Transverse colon (tissue), 4 donors: ENCODE data around the gene DAGLB. TPM values are rescaled to one million over a fixed set of nuclear protein-coding genes. Genes with fewer than 3 reads are reported as not detected.
A peak's percentile ranks its signal among the peaks of the same experiment; 100 is the strongest.

Source experiments
- DNase-seq: peaks from one replicate; pipeline ENCODE4 v3.0.0-alpha.2; 2019
- H3K27ac ChIP-seq, 4 donors: fragments of 200-600 bp; sonication (generic); 2 replicates each; pipeline ENCODE4 v1.5.1; 2016 to 2018; ENCODE audit warnings: inconsistent platforms in 4 of 4
- H3K27me3 ChIP-seq: fragments of 200-600 bp; sonication (generic); 2 replicates; pipeline ENCODE4 v1.5.1; 2017; ENCODE audit warnings: inconsistent platforms
- H3K36me3 ChIP-seq, 4 donors: fragments of 200-600 bp; sonication (generic); 2 replicates each; pipeline ENCODE4 v1.5.1; 2017 to 2019; ENCODE audit warnings: inconsistent platforms in 4 of 4
- H3K4me1 ChIP-seq, 4 donors: fragments of 200-600 bp; sonication (generic); 2 replicates each; pipeline ENCODE4 v1.5.1; 2017 to 2020; ENCODE audit warnings: inconsistent platforms in 4 of 4
- H3K4me3 ChIP-seq, 4 donors: fragments of 200-600 bp; sonication (generic); 1 replicate in 1 of 4; 2 replicates in 3 of 4; pipeline versions ENCODE4 v1.5.1 to v1.6.1; 2017 to 2019; ENCODE audit warnings: inconsistent platforms in 4 of 4
- H3K9me3 ChIP-seq, 2 donors: fragments of 200-600 bp; sonication (generic); 2 replicates each; pipeline ENCODE4 v1.5.1; 2017 to 2019; ENCODE audit warnings: inconsistent platforms in 2 of 2
- EP300 ChIP-seq: sonication (generic); formaldehyde crosslinking; IDR thresholded peaks from one replicate; pipeline ENCODE4 v1.6.1; 2017; ENCODE audit warnings: antibody characterized with exemption, low read depth
- POLR2A ChIP-seq: fragments of 450-650 bp; IDR thresholded peaks from one replicate; pipeline ENCODE4 v1.6.1; 2016; ENCODE audit warnings: antibody characterized with exemption, mild to moderate bottlenecking, moderate library complexity
- POLR2AphosphoS5 ChIP-seq, 3 donors: sonication (generic); formaldehyde crosslinking; IDR thresholded peaks; one replicate each; pipeline ENCODE4 v1.6.1; 2016; ENCODE audit warnings: antibody characterized with exemption in 3 of 3
- WGBS, 2 donors: methylation state at CpG; one replicate each; pipeline ENCODE4 v1.1.5; 2018; ENCODE audit warnings: low coverage in 1 of 2; 5-methylcytosine and 5-hydroxymethylcytosine counted together
- in situ Hi-C, 4 donors: fragments of 200-750 bp; cut with MboI; loops; one replicate each; pipeline versions ENCODE4 v1.15.0 to v1.15.1; 2017; ENCODE audit warnings: low sequenced_read_pairs in 3 of 4, low pct_ligation_motif_present in 1 of 4, low pct_unique_long_range_greater_than_20kb in 1 of 4
- intact Hi-C: fragments of 100-400 bp; cut with DNase I; formaldehyde crosslinking; loops from one replicate; pipeline ENCODE4 v1.15.1; 2023; ENCODE audit warnings: low total_unique reads
- total RNA-seq, 4 donors: library from RNA; depleted of rRNA; stranded (reverse); fragments of >200 nt; gene quantifications; one replicate each; pipeline ENCODE4 v1.1.0, GENCODE V29; 2016
- TF ChIP-seq, protein P1 (sequence below), 5 experiments: fragments of 200-600 bp in 3 of 5; fragments of 450-650 bp in 2 of 5; sonication (generic) in 3 of 5; IDR thresholded peaks; 1 replicate in 2 of 5; 2 replicates in 3 of 5; pipeline ENCODE4 v1.5.1; 2016 to 2017; ENCODE audit warnings: antibody characterized with exemption in 5 of 5, inconsistent platforms in 3 of 5, mild to moderate bottlenecking in 2 of 5, moderate library complexity in 1 of 5

The DAGLB gene
- total RNA-seq, 4 donors from 2014 or later, result 5.2 to 59.1 (median 24.3) TPM

DNA sequence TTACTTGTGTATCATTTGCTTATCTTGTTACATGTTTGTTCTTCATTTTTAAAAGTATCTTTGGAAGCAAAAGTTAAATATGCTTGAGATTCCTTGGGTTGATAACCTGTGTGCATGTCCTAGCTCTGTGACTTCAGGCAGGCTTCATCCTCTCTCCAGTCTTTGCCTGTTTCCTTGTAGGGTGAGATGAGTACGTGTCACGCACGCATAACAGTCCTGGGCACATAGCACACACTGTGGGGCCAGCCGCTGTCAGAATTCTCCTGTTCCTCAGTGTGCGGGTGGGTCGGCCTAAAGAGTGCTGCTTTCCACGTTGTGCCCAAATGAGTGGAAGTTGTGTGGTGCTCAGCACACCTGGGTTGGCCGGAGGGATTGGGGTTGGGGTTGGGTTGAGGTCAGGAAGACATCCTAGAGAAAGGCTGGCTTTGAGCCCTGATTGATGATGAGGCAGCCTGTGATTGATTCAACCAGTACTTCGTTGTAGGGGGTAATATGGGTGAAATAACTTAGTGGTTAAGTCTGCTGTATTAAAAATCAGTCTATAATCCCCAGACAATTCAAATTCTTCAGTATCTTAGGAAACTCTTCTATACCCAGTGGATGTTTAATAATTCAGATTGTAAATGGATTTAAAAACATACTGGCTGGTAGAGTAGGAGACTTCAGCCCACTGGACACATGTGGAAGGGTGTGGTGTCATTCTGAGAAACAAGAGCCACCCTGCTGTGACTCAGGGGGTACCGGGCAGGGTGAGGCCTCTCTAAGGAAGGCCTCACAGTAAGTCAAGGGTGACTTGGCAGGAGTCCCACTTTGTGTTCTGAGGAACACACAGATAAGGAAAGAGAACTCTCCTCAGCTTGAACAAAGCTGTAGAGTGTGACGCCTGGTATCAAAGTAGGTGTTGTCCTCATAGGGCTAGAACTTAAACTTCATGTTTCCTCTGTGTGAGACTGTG lies 54.8 kb downstream of the DAGLB start:
- Histone ChIP-seq H3K9me3 (no peaks in the 10 kb centered on the region), H3K27ac (peak overlapping the region; percentile 79 to 93 (median 86)), H3K27me3 (no peaks in the 10 kb centered on the region), H3K36me3 (peaks cover 0 to 26% (median 7%) of the 10 kb centered on the region in 4 donors), H3K4me1 (peaks cover 38 to 83% (median 48%) of the 10 kb centered on the region in 4 donors), H3K4me3 (no peak overlapping the region)
- 69 to 71% methylated on average over 7 to 11 of the region's 11 CpGs for whole genome bisulfite sequencing, 2 donors
- DNase-seq, result peak; percentile 95
- intact Hi-C loops (no loop called here), in situ Hi-C loops (no loop called here)
- peak; percentile 24 to 88 (median 76) for TF ChIP-seq POLR2AphosphoS5 (IDR thresholded peaks at IDR 0.05)
- peak; percentile 60 for TF ChIP-seq EP300
- TF ChIP-seq, protein P1, sequence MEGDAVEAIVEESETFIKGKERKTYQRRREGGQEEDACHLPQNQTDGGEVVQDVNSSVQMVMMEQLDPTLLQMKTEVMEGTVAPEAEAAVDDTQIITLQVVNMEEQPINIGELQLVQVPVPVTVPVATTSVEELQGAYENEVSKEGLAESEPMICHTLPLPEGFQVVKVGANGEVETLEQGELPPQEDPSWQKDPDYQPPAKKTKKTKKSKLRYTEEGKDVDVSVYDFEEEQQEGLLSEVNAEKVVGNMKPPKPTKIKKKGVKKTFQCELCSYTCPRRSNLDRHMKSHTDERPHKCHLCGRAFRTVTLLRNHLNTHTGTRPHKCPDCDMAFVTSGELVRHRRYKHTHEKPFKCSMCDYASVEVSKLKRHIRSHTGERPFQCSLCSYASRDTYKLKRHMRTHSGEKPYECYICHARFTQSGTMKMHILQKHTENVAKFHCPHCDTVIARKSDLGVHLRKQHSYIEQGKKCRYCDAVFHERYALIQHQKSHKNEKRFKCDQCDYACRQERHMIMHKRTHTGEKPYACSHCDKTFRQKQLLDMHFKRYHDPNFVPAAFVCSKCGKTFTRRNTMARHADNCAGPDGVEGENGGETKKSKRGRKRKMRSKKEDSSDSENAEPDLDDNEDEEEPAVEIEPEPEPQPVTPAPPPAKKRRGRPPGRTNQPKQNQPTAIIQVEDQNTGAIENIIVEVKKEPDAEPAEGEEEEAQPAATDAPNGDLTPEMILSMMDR (IDR thresholded peaks at IDR 0.05), result no peak

DNA sequence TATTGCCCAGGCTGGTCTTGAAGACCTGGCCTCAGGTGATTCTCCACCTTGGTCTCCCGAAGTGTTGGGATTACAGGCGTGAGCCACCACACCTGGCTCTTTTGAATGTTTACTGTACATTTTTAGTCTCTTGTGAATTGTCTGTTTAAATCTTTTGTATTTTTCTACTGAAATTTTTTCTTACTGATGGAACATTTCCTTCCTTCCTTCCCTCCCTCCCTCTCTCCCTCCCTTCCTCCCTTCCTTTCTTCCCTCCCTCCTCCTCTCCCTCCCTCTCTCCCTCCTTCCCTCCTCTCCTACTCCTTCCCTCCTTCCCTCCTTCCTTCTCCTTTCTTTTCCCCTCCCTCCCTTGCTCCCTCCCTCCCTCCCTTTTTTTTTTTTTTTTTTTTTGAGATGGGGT lies 58.0 kb downstream of the DAGLB start:
- in situ Hi-C loops (no loop called here), intact Hi-C loops (no loop called here)
- DNase-seq, result no peak
- Histone ChIP-seq H3K27ac (peak overlapping the region in 1 of 4 donors; percentile 79), H3K4me3 (no peak overlapping the region), H3K27me3 (no peaks in the 10 kb centered on the region), H3K4me1 (peaks cover 30 to 80% (median 54%) of the 10 kb centered on the region in 4 donors), H3K9me3 (no peaks in the 10 kb centered on the region), H3K36me3 (peaks cover 0 to 26% (median 7%) of the 10 kb centered on the region in 4 donors)
- TF ChIP-seq POLR2AphosphoS5 (IDR thresholded peaks at IDR 0.05) (no peak), EP300 (no peak), POLR2A (no peak)
- TF ChIP-seq, protein P1 (IDR thresholded peaks at IDR 0.05), result no peak
- 95% methylated on average over 2 of the region's 2 CpGs for WGBS, 2 donors

DNA sequence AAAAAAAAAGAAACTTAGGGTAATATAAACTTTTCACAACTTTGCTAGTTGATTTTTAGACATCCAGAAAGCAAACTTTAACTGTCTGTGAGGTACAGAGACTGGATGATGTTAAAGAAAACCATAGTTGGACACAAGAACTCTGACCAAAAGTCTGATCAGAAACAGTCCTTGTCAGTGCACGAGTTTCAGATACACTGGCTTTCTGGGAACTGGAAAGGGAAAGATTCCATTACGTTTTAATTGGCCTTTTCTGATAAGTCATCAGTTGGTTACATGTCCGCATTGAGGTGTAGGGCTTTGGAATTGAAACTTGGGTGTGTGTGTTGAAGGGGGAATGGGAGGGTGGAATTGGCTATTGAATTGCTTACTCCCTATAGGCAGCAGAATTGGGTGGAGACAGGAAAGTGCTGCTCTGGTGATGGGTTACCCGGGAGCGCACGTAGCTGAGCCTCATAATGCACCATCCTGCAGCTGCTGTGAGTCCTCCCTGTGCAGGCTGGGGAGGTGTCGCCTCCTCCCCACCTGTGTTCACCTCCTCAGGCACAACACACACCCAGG lies 59.9 kb downstream of the DAGLB start:
- Histone ChIP-seq H3K4me1 (peaks cover 27 to 80% (median 56%) of the 10 kb centered on the region in 4 donors), H3K9me3 (no peaks in the 10 kb centered on the region), H3K4me3 (no peak overlapping the region), H3K27me3 (no peaks in the 10 kb centered on the region), H3K27ac (peak overlapping the region in 2 of 4 donors; percentile 86 to 98), H3K36me3 (peaks cover 0 to 26% (median 7%) of the 10 kb centered on the region in 4 donors)
- DNase-seq, result no peak
- TF ChIP-seq, protein P1 (IDR thresholded peaks at IDR 0.05), result no peak
- TF ChIP-seq POLR2AphosphoS5 (IDR thresholded peaks at IDR 0.05) (no peak), EP300 (no peak)
- in situ Hi-C loops (no loop called here), intact Hi-C loops (no loop called here)
- 77 to 89% methylated on average over 3 to 7 of the region's 7 CpGs for WGBS, 2 donors

DNA sequence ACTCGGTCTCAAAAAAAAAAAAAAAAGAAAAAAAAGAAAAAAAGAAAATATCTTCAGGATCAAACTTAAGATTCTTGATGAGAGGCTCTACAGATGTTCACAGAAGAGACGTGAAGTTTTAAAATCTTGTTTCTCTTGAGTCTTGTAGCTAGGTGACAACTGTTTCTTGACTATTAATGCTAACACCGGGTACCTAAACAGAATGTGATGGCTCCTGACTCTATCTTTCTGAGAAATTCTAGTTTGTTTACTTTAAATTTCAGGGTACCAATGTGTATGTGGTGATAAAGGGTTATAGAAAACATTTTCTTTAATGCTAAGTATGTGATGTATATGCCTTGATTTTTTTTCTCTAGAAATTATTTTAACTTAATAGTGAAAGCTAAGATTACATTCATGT lies 61.0 kb downstream of the DAGLB start:
- 81 to 84% methylated on average over 3 of the region's 3 CpGs for WGBS, 2 donors
- no peak overlapping the region for H3K4me3 ChIP-seq
- intact Hi-C loops (no loop called here), in situ Hi-C loops (no loop called here)
- TF ChIP-seq POLR2A, result no peak
- TF ChIP-seq, protein P1 (IDR thresholded peaks at IDR 0.05), result no peak
- no peak for TF ChIP-seq POLR2AphosphoS5 (IDR thresholded peaks at IDR 0.05)
- TF ChIP-seq EP300, result no peak
- H3K36me3 ChIP-seq, result peaks cover 0 to 21% (median 7%) of the 10 kb centered on the region in 4 donors
- DNase-seq, result no peak
- H3K27ac ChIP-seq, result peak overlapping the region in 3 of 4 donors; percentile 82 to 98 (median 86)
- H3K4me1 ChIP-seq, result peaks cover 19 to 80% (median 57%) of the 10 kb centered on the region in 4 donors
- H3K27me3 ChIP-seq, result no peaks in the 10 kb centered on the region
- H3K9me3 ChIP-seq, result no peaks in the 10 kb centered on the region
